ENCODE data around the gene TCEA3.

The TCEA3 gene

GRCh38 chr1:23403735-23404486 lies 20.6 kb downstream of the TCEA3 start:
- ATAC-seq (replicated peaks; ENCODE audit: extremely low read depth, poor library complexity, severe bottlenecking) (peak; percentile 83), DNase-seq (ENCODE audit: low spot score in 2 of 2) (peak; percentile 65 to 82)
- Mint-ChIP-seq H3K4me3 (no peak overlapping the region), H3K27me3 (no peaks in the 10 kb centered on the region), H3K9me3 (no peaks in the 10 kb centered on the region), H3K36me3 (ENCODE audit: insufficient read depth) (no peaks in the 10 kb centered on the region), H3K27ac (ENCODE audit: low read depth) (no peak overlapping the region), H3K4me1 (peaks cover 7% of the 10 kb centered on the region)

- no peak overlapping the region for H3K4me3 Mint-ChIP-seq
Measured at GRCh38 chr1:23403355-23403734, 21.2 kb downstream of the TCEA3 start.

DNA sequence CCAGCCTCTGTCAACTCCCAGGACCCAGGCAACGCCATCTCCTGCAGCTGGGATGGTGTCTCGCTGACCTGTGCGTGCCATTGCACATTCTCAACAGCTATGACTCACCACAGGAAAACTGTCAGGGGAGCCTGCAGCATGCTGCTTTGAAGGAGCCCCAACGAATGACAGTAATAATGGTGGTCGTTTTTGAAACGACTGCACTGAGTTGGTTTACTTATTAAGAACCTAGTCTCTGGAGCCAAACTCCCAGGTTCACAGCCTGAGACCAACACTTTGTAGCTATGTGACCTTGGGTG lies 21.6 kb downstream of the TCEA3 start:
- DNase-seq (ENCODE audit: low spot score in 2 of 2): no peak
- Mint-ChIP-seq H3K4me1 (peaks cover 7% of the 10 kb centered on the region), H3K27me3 (no peaks in the 10 kb centered on the region), H3K36me3 (ENCODE audit: insufficient read depth) (no peaks in the 10 kb centered on the region), H3K27ac (ENCODE audit: low read depth) (no peak overlapping the region), H3K4me3 (no peak overlapping the region), H3K9me3 (no peaks in the 10 kb centered on the region)
- ATAC-seq (replicated peaks; ENCODE audit: extremely low read depth, poor library complexity, severe bottlenecking): no peak

More at GRCh38 chr1:23403355-23403734, 21.2 kb downstream of the TCEA3 start:
- H3K27me3 Mint-ChIP-seq: no peaks in the 10 kb centered on the region
- no peak for DNase-seq (ENCODE audit: low spot score in 2 of 2)
- H3K27ac Mint-ChIP-seq (ENCODE audit: low read depth): no peak overlapping the region
- ATAC-seq (replicated peaks; ENCODE audit: extremely low read depth, poor library complexity, severe bottlenecking): no peak
- H3K9me3 Mint-ChIP-seq: no peaks in the 10 kb centered on the region
- H3K4me1 Mint-ChIP-seq: peaks cover 7% of the 10 kb centered on the region
- no peaks in the 10 kb centered on the region for H3K36me3 Mint-ChIP-seq (ENCODE audit: insufficient read depth)

GRCh38 chr1:23402286-23403037 lies 22.1 kb downstream of the TCEA3 start:
- Mint-ChIP-seq H3K9me3 (no peaks in the 10 kb centered on the region), H3K27me3 (no peaks in the 10 kb centered on the region), H3K36me3 (ENCODE audit: insufficient read depth) (no peaks in the 10 kb centered on the region), H3K4me3 (no peak overlapping the region), H3K4me1 (peaks cover 7% of the 10 kb centered on the region), H3K27ac (ENCODE audit: low read depth) (no peak overlapping the region)
- DNase-seq (ENCODE audit: low spot score in 2 of 2) (no peak), ATAC-seq (replicated peaks; ENCODE audit: extremely low read depth, poor library complexity, severe bottlenecking) (no peak)

DNA sequence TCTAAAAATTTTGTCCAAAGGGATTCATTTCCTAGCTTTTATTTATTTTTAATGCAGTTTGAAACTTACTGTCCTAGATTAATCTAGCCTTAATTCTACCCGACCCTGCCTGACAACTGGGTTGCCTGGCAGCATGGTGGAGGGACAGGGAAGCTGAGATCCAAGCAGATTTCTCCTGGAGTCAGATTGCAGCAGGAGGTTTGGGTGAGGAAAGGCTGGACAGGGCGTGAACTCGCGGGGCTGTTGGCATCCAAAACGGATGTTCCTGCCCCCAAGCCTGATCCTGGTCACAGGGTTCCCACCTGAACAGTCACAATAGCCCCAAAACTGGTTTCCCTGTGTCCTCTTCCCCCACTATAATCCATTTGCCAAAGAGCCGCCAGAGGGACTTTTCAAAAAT lies 23.2 kb downstream of the TCEA3 start:
- no peaks in the 10 kb centered on the region for H3K27me3 Mint-ChIP-seq
- ATAC-seq (replicated peaks; ENCODE audit: extremely low read depth, poor library complexity, severe bottlenecking) (no peak), DNase-seq (ENCODE audit: low spot score in 2 of 2) (no peak)
- no peak overlapping the region for H3K4me3 Mint-ChIP-seq
- no peaks in the 10 kb centered on the region for H3K36me3 Mint-ChIP-seq (ENCODE audit: insufficient read depth)
- H3K27ac Mint-ChIP-seq (ENCODE audit: low read depth): no peak overlapping the region
- H3K9me3 Mint-ChIP-seq: no peaks in the 10 kb centered on the region
- H3K4me1 Mint-ChIP-seq: peaks cover 7% of the 10 kb centered on the region

DNA sequence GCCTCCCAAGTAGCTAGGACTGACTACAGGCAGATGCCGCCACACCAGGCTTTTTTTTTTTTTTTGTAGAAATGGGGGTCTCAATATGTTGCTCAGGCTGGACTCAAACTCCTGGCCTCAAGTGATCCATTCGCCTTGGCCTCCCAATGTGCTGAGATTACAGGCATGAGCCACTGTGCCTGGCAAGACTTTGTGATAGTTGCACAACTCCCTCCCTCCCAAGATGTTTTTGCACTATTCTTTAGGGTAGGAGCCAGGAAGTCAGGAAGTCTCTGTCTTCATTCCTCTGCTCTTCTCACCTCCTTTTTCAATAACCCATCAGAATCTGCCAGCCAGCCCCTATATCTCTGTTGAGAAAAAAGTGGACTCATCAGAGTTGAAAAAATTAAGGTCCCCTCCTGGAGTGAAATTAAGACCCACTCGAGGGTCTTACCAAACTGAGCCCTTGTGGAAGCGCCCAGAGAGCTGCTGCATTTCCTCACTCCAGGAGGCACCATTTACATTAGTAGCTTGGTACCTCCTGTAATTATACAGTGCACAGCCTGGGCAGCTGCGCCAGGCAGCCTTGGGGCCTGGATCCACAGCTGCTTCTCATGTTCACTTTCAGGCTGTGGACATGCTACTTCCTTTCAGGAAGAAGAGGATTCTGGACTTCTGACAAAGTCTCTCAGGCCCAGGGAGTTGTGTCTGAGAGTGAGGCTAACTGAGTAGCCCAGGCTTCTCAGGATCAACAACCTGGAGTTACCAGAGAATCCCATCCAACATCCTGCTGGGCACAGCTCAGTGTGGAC lies 24.0 kb downstream of the TCEA3 start:
- Mint-ChIP-seq H3K27me3 (no peaks in the 10 kb centered on the region), H3K9me3 (no peaks in the 10 kb centered on the region), H3K4me3 (no peak overlapping the region), H3K4me1 (peaks cover 7% of the 10 kb centered on the region), H3K36me3 (ENCODE audit: insufficient read depth) (no peaks in the 10 kb centered on the region), H3K27ac (ENCODE audit: low read depth) (no peak overlapping the region)
- ATAC-seq (replicated peaks; ENCODE audit: extremely low read depth, poor library complexity, severe bottlenecking) (no peak), DNase-seq (ENCODE audit: low spot score in 2 of 2) (no peak)

GRCh38 chr1:23399229-23399628 lies 25.3 kb downstream of the TCEA3 start:
- H3K4me1 Mint-ChIP-seq: peaks cover 4% of the 10 kb centered on the region
- no peaks in the 10 kb centered on the region for H3K9me3 Mint-ChIP-seq
- H3K27me3 Mint-ChIP-seq: no peaks in the 10 kb centered on the region
- no peak overlapping the region for H3K27ac Mint-ChIP-seq (ENCODE audit: low read depth)
- no peaks in the 10 kb centered on the region for H3K36me3 Mint-ChIP-seq (ENCODE audit: insufficient read depth)
- no peak for ATAC-seq (replicated peaks; ENCODE audit: extremely low read depth, poor library complexity, severe bottlenecking)
- no peak overlapping the region for H3K4me3 Mint-ChIP-seq
- DNase-seq (ENCODE audit: low spot score in 2 of 2): no peak

DNA sequence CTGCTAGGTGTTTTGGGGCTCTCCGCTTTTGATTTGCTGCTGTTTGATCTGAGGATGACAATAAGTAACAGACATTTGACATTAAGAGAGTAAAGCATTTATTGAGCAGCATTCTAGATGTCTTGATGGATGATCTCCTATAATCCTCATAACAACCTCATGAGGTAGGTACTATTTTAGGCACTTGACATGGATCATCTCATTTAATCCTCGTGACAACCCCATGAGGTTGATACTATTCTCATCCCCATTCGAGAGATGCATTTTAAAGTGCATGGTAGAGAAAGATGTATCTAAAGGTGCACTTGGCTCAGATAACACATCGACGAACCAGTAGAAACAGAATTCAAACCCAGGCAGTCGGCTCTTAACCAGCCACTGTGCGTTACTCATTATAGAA lies 26.6 kb downstream of the TCEA3 start:
- H3K9me3 Mint-ChIP-seq: no peaks in the 10 kb centered on the region
- no peak overlapping the region for H3K27ac Mint-ChIP-seq (ENCODE audit: low read depth)
- no peak for DNase-seq (ENCODE audit: low spot score in 2 of 2)
- H3K27me3 Mint-ChIP-seq: no peaks in the 10 kb centered on the region
- no peaks in the 10 kb centered on the region for H3K4me1 Mint-ChIP-seq
- no peak for ATAC-seq (replicated peaks; ENCODE audit: extremely low read depth, poor library complexity, severe bottlenecking)
- H3K36me3 Mint-ChIP-seq (ENCODE audit: insufficient read depth): no peaks in the 10 kb centered on the region
- H3K4me3 Mint-ChIP-seq: no peak overlapping the region

DNA sequence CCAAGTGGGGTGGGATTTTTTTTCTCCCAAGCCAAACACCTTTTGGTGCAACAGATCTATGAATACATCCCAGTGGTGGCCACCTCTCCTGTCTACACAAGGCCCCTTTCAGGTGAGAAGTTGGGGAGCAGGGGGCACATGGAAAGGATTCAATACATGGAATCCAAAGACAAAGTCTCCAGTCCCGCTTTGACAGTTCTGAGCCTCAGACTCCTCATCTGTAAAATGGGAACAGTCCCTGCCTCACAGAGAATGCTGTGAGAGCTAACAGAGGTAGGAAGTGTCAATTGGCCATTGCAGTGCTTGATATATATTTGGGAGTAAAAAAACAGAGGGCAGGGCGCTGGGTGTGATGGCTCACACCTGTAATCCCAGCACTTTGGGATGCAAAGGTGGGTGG lies 28.2 kb downstream of the TCEA3 start:
- no peak overlapping the region for H3K27ac Mint-ChIP-seq (ENCODE audit: low read depth)
- H3K9me3 Mint-ChIP-seq: no peaks in the 10 kb centered on the region
- H3K36me3 Mint-ChIP-seq (ENCODE audit: insufficient read depth): no peaks in the 10 kb centered on the region
- ATAC-seq (replicated peaks; ENCODE audit: extremely low read depth, poor library complexity, severe bottlenecking) (no peak), DNase-seq (ENCODE audit: low spot score in 2 of 2) (no peak)
- H3K4me3 Mint-ChIP-seq: no peak overlapping the region
- no peaks in the 10 kb centered on the region for H3K4me1 Mint-ChIP-seq
- no peaks in the 10 kb centered on the region for H3K27me3 Mint-ChIP-seq

- Mint-ChIP-seq H3K27me3 (no peaks in the 10 kb centered on the region), H3K9me3 (no peaks in the 10 kb centered on the region), H3K4me3 (no peak overlapping the region), H3K4me1 (no peaks in the 10 kb centered on the region), H3K36me3 (ENCODE audit: insufficient read depth) (no peaks in the 10 kb centered on the region), H3K27ac (ENCODE audit: low read depth) (no peak overlapping the region)
- DNase-seq (ENCODE audit: low spot score in 2 of 2) (no peak), ATAC-seq (replicated peaks; ENCODE audit: extremely low read depth, poor library complexity, severe bottlenecking) (no peak)
Measured at GRCh38 chr1:23395849-23396248, 28.7 kb downstream of the TCEA3 start.

GRCh38 chr1:23395154-23395724 lies 29.3 kb downstream of the TCEA3 start:
- Mint-ChIP-seq H3K9me3 (no peaks in the 10 kb centered on the region), H3K27me3 (no peaks in the 10 kb centered on the region), H3K36me3 (ENCODE audit: insufficient read depth) (no peaks in the 10 kb centered on the region), H3K27ac (ENCODE audit: low read depth) (no peak overlapping the region), H3K4me1 (no peaks in the 10 kb centered on the region), H3K4me3 (no peak overlapping the region)
- DNase-seq (ENCODE audit: low spot score in 2 of 2): no peak
- no peak for ATAC-seq (replicated peaks; ENCODE audit: extremely low read depth, poor library complexity, severe bottlenecking)

DNA sequence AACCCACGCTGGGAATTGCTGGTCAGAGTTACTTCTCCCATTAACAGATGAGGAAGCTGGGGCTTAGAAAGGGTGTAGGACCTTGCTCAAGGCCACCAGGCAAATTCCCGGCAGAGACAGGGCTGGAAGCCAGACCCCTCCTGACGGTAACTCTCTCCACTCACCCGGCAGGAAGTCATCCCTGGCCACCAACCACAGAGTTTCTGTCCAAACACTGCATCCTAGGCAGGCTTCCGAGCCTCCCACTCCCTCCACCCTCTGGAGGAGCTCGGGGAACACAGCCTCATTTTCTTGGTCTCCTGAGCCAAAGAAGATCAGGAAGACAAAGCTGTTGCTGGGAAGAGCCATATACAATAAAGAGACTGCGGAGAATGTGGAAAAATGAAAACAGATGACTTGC lies 29.9 kb downstream of the TCEA3 start:
- no peaks in the 10 kb centered on the region for H3K9me3 Mint-ChIP-seq
- H3K36me3 Mint-ChIP-seq (ENCODE audit: insufficient read depth): no peaks in the 10 kb centered on the region
- H3K4me3 Mint-ChIP-seq: no peak overlapping the region
- no peak overlapping the region for H3K27ac Mint-ChIP-seq (ENCODE audit: low read depth)
- no peaks in the 10 kb centered on the region for H3K27me3 Mint-ChIP-seq
- DNase-seq (ENCODE audit: low spot score in 2 of 2) (no peak), ATAC-seq (replicated peaks; ENCODE audit: extremely low read depth, poor library complexity, severe bottlenecking) (no peak)
- no peaks in the 10 kb centered on the region for H3K4me1 Mint-ChIP-seq
